IMR-90 (cell line): ENCODE measurements around the gene CDHR3. TPM values are rescaled to one million over a fixed set of nuclear protein-coding genes. Genes with fewer than 3 reads are reported as not detected.

ENCODE experiments used
- ATAC-seq: fragments of 200-7000 bp; cut with Tn5 transposase; 2 replicates; pipeline ENCODE4 v1.9.1; 2020; ENCODE audit warnings: low read depth, mild to moderate bottlenecking, moderate library complexity
- BruUV-seq: library from RNA; stranded (reverse); fragments of 400-500 nt; replicated peaks from 2 replicates; lab custom pipeline; 2021; lab: Mats Ljungman, UMichigan
- CTCF ChIA-PET: fragments of 300-600 bp; formaldehyde crosslinking; extraction: SDS; loops from one replicate; lab custom pipeline; 2021; ENCODE audit warnings: antibody characterized with exemption; lab: Yijun Ruan, JAX
- POLR2A ChIA-PET: fragments of 300-600 bp; sonication (Branson Sonifier 250); formaldehyde crosslinking; loops from one replicate; lab custom pipeline; 2022; ENCODE audit warnings: antibody characterized with exemption; ENCODE audit not compliant: unreplicated experiment; lab: Charles Lee
- DNase-seq: peaks from one replicate; pipeline ENCODE4 v3.0.0; 2013
- H2AFZ ChIP-seq: replicated peaks from 2 replicates; pipeline ENCODE3; 2013; ENCODE audit warnings: low read length, mild to moderate bottlenecking; ENCODE audit not compliant: poor library complexity
- H2AK5ac ChIP-seq: 2 replicates; pipeline ENCODE4 v1.6.1; 2013; ENCODE audit warnings: low read depth, low read length, inconsistent platforms
- H2AK9ac ChIP-seq: replicated peaks from 2 replicates; pipeline ENCODE3; 2013; ENCODE audit warnings: mild to moderate bottlenecking, low read depth, low read length, moderate library complexity; ENCODE audit not compliant: poor library complexity
- H2BK120ac ChIP-seq: 2 replicates; pipeline ENCODE4 v1.6.1; 2013; ENCODE audit warnings: low read depth, low read length, inconsistent platforms
- H2BK15ac ChIP-seq: 3 replicates; pipeline ENCODE4 v1.6.1; 2013; ENCODE audit warnings: low read depth, low read length, inconsistent platforms
- H2BK20ac ChIP-seq: 2 replicates; pipeline ENCODE4 v1.6.1; 2013; ENCODE audit warnings: low read depth, mild to moderate bottlenecking, inconsistent platforms, low read length, moderate library complexity
- H2BK5ac ChIP-seq: 2 replicates; pipeline ENCODE4 v1.6.1; 2013; ENCODE audit warnings: mild to moderate bottlenecking, low read depth, low read length, inconsistent platforms; ENCODE audit not compliant: poor library complexity, severe bottlenecking
- H3K14ac ChIP-seq: replicated peaks from 2 replicates; pipeline ENCODE4 v1.6.1; 2013; ENCODE audit warnings: low read depth, low read length, inconsistent platforms
- H3K18ac ChIP-seq: 2 replicates; pipeline ENCODE4 v1.6.1; 2013; ENCODE audit warnings: low read depth, low read length, control low read depth
- H3K23ac ChIP-seq: 2 replicates; pipeline ENCODE4 v1.6.1; 2013; ENCODE audit warnings: low read depth, low read length, inconsistent platforms
- H3K27ac ChIP-seq: 2 replicates; pipeline ENCODE4 v1.5.1; 2013; ENCODE audit warnings: mild to moderate bottlenecking, control low read depth, low read length; ENCODE audit not compliant: insufficient read depth
- H3K27me3 ChIP-seq: 2 replicates; pipeline ENCODE4 v1.6.1; 2013; ENCODE audit warnings: low read length; ENCODE audit not compliant: control insufficient read depth, insufficient read depth
- H3K36me3 ChIP-seq: 2 replicates; pipeline ENCODE4 v1.6.1; 2013; ENCODE audit warnings: low read length, mixed read lengths; ENCODE audit not compliant: control insufficient read depth, insufficient read depth
- H3K4ac ChIP-seq: 2 replicates; pipeline ENCODE4 v1.6.1; 2013; ENCODE audit warnings: low read depth, low read length, inconsistent platforms
- H3K4me1 ChIP-seq: 2 replicates; pipeline ENCODE4 v1.6.1; 2013; ENCODE audit warnings: low read length, mixed read lengths; ENCODE audit not compliant: control insufficient read depth, insufficient read depth
- H3K4me2 ChIP-seq: 2 replicates; pipeline ENCODE4 v1.6.1; 2013; ENCODE audit warnings: low read depth, mild to moderate bottlenecking, control low read depth, low read length, moderate library complexity
- H3K4me3 ChIP-seq: 2 replicates; pipeline ENCODE4 v1.5.1; 2013; ENCODE audit warnings: low read depth, mild to moderate bottlenecking, control low read depth, low read length, moderate library complexity; ENCODE audit not compliant: insufficient read depth
- H3K56ac ChIP-seq: 2 replicates; pipeline ENCODE4 v1.6.1; 2013; ENCODE audit warnings: low read length, inconsistent platforms; ENCODE audit not compliant: insufficient read depth; ENCODE audit errors: extremely low read depth
- H3K79me1 ChIP-seq, 2 experiments: 2 replicates each; pipeline ENCODE4 v1.6.1; 2013; ENCODE audit warnings: low read length in 2 of 2, inconsistent platforms in 1 of 2, low read depth in 1 of 2
- H3K9ac ChIP-seq: 2 replicates; pipeline ENCODE4 v1.6.1; 2013; ENCODE audit warnings: low read depth, low read length, control low read depth
- H3K9me1 ChIP-seq: 2 replicates; pipeline ENCODE4 v1.6.1; 2013; ENCODE audit warnings: low read length, inconsistent platforms; ENCODE audit not compliant: insufficient read depth
- H3K9me3 ChIP-seq: 2 replicates; pipeline ENCODE4 v1.6.1; 2013; ENCODE audit warnings: low read length; ENCODE audit not compliant: control insufficient read depth, insufficient read depth
- H4K20me1 ChIP-seq: 2 replicates; pipeline ENCODE4 v1.6.1; 2013; ENCODE audit warnings: low read length, inconsistent platforms; ENCODE audit not compliant: insufficient read depth
- H4K5ac ChIP-seq: 2 replicates; pipeline ENCODE4 v1.6.1; 2013; ENCODE audit warnings: mild to moderate bottlenecking, low read depth, low read length, control low read depth
- H4K8ac ChIP-seq, 2 experiments: 2 replicates each; pipeline ENCODE4 v1.6.1; 2013; ENCODE audit warnings: low read depth in 2 of 2, low read length in 2 of 2, control low read depth in 1 of 2, inconsistent platforms in 1 of 2
- H4K91ac ChIP-seq: 2 replicates; pipeline ENCODE4 v1.6.1; 2013; ENCODE audit warnings: low read depth, low read length, inconsistent platforms; ENCODE audit not compliant: insufficient read depth
- CHD1 ChIP-seq: IDR thresholded peaks from 2 replicates; pipeline ENCODE4 v1.6.1; 2012; ENCODE audit warnings: low read depth, low read length, improper control_type of control experiment
- WGBS, 2 experiments: methylation state at CpG; one replicate each; pipeline versions ENCODE4 v1.1.5 to v1.1.7; 2013; ENCODE audit warnings: missing lambda C conversion rate in 2 of 2; ENCODE audit not compliant: insufficient read length in 1 of 2; ENCODE audit errors: extremely low coverage in 2 of 2; 5-methylcytosine and 5-hydroxymethylcytosine counted together
- dilution Hi-C: fragments of 300-500 bp; cut with HindIII; formaldehyde crosslinking; loops from one replicate; pipeline ENCODE4 v1.14.3; 2018; ENCODE audit warnings: low sequenced_read_pairs; ENCODE audit not compliant: unreplicated experiment
- in situ Hi-C: fragments of 300-500 bp; cut with MboI; formaldehyde crosslinking; loops from 3 replicates; pipeline ENCODE4 v1.14.3; 2019; ENCODE audit warnings: low sequenced_read_pairs, inconsistent platforms, mixed read lengths
- intact Hi-C: fragments of 100-400 bp; cut with micrococcal nuclease; formaldehyde crosslinking; loops from 2 replicates; pipeline ENCODE4 v1.10.0; 2022
- polyA plus RNA-seq, 3 experiments: library from polyadenylated mRNA; depleted of rRNA; stranded (reverse); fragments of >200 nt; gene quantifications; 2 replicates each; pipeline ENCODE4 v1.2.3, GENCODE V29; 2012; ENCODE audit warnings: low replicate concordance in 1 of 3
- total RNA-seq: library from RNA; depleted of rRNA; stranded (reverse); fragments of >200 nt; gene quantifications from 2 replicates; pipeline ENCODE4 v1.2.3, GENCODE V29; 2012
- TF ChIP-seq, protein P1 (sequence below): fragments of 150-350 bp; IDR thresholded peaks from 2 replicates; pipeline ENCODE4 v1.6.1; 2017; ENCODE audit warnings: mild to moderate bottlenecking, antibody characterized with exemption, low read length, low read depth
- TF ChIP-seq, protein P2 (sequence below): fragments of 150-350 bp; IDR thresholded peaks from 2 replicates; pipeline ENCODE4 v1.6.1; 2016; ENCODE audit warnings: low read depth, mild to moderate bottlenecking, low read length, moderate library complexity, borderline replicate concordance

The CDHR3 gene
- total and polyA plus RNA-seq, 2 of the 4 experiments (the other 2 are of a cell fraction), result 0.96 to 1.6 TPM

DNA sequence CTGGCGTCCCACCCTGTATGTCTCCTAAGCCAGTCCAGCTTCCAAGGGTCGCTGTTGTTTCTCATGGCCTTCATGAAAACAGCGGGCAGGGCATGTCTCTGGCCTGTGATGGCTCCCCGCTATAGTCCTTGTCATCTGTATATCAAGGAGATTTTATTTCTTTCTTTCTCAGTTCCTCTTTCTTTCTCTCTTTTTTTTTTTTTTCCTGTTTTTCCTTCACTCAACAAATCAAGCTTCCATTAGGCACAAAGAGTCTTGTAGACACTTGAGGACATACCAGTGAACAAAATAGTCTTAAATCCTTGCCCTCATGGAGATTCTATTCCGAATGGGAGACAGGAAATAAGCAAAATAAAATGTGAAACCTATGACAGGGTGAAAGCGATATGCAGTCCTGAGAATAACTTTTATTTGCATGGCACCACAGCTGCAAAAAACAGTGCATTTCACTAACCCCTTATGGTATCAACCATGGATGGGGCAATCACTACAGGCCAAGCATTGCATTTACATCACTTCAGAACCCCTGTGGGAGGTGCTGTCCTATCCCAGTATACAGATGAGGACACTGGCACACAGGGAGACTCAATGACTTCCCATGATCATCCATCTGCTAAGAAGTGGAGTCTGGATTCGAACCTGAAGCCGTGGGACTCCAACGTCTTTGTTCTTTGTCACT is 98.4 kb downstream of the CDHR3 start:
- no peak overlapping the region for H3K18ac ChIP-seq
- CTCF ChIA-PET, result no interaction called here
- peaks cover 7% of the 10 kb centered on the region; the same call in 1 of the 2 replicates for H3K4me1 ChIP-seq
- TF ChIP-seq CHD1, result no peak
- TF ChIP-seq, protein P1, sequence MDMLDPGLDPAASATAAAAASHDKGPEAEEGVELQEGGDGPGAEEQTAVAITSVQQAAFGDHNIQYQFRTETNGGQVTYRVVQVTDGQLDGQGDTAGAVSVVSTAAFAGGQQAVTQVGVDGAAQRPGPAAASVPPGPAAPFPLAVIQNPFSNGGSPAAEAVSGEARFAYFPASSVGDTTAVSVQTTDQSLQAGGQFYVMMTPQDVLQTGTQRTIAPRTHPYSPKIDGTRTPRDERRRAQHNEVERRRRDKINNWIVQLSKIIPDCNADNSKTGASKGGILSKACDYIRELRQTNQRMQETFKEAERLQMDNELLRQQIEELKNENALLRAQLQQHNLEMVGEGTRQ, result no peak
- TF ChIP-seq, protein P2, sequence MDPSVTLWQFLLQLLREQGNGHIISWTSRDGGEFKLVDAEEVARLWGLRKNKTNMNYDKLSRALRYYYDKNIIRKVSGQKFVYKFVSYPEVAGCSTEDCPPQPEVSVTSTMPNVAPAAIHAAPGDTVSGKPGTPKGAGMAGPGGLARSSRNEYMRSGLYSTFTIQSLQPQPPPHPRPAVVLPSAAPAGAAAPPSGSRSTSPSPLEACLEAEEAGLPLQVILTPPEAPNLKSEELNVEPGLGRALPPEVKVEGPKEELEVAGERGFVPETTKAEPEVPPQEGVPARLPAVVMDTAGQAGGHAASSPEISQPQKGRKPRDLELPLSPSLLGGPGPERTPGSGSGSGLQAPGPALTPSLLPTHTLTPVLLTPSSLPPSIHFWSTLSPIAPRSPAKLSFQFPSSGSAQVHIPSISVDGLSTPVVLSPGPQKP, result no peak
- H3K27ac ChIP-seq, result no peak overlapping the region
- no peak overlapping the region for H2BK120ac ChIP-seq
- BruUV-seq, result no TSS peak
- no peak overlapping the region for H4K91ac ChIP-seq
- H3K14ac ChIP-seq, result no peak overlapping the region
- no peak overlapping the region for H3K56ac ChIP-seq
- no peaks in the 10 kb centered on the region for H3K9me3 ChIP-seq
- POLR2A ChIA-PET, result interaction anchor here (0.5 kb wide), 1 partner anchor 181 kb away, joined by 3 read pairs; no protein-coding TSS in a partner anchor
- H3K23ac ChIP-seq, result no peak overlapping the region
- dilution Hi-C loops (no loop called here), in situ Hi-C loops (no loop called here), intact Hi-C loops (no loop called here)
- no peak overlapping the region for H3K9ac ChIP-seq
- no peak overlapping the region for H4K8ac ChIP-seq
- H3K79me1 ChIP-seq, result no peaks in the 10 kb centered on the region
- ATAC-seq, result no peak
- H2AK5ac ChIP-seq, result no peak overlapping the region
- no peak overlapping the region for H3K4me2 ChIP-seq
- H2BK20ac ChIP-seq, result no peak overlapping the region
- H2BK15ac ChIP-seq, result no peak overlapping the region
- no peaks in the 10 kb centered on the region for H3K36me3 ChIP-seq
- no peak overlapping the region for H2BK5ac ChIP-seq
- H2AK9ac ChIP-seq, result no peak overlapping the region
- DNase-seq, result no peak
- H4K5ac ChIP-seq, result no peak overlapping the region
- no peak overlapping the region for H2AFZ ChIP-seq
- H3K9me1 ChIP-seq, result peaks cover 8% of the 10 kb centered on the region
- no peak overlapping the region for H3K4me3 ChIP-seq
- H4K20me1 ChIP-seq, result no peaks in the 10 kb centered on the region
- no peaks in the 10 kb centered on the region for H3K27me3 ChIP-seq
- WGBS, 2 experiments, result no CpG with 5 or more reads among the region's 9 CpGs
- H3K4ac ChIP-seq, result no peak overlapping the region
